Measurements from ENCODE around the gene COA1. TPM values are rescaled to one million over a fixed set of nuclear protein-coding genes. Genes with fewer than 3 reads are reported as not detected.

The COA1 gene
- total RNA-seq, 2 donors from 2014 or later: 104 to 144 TPM

DNA sequence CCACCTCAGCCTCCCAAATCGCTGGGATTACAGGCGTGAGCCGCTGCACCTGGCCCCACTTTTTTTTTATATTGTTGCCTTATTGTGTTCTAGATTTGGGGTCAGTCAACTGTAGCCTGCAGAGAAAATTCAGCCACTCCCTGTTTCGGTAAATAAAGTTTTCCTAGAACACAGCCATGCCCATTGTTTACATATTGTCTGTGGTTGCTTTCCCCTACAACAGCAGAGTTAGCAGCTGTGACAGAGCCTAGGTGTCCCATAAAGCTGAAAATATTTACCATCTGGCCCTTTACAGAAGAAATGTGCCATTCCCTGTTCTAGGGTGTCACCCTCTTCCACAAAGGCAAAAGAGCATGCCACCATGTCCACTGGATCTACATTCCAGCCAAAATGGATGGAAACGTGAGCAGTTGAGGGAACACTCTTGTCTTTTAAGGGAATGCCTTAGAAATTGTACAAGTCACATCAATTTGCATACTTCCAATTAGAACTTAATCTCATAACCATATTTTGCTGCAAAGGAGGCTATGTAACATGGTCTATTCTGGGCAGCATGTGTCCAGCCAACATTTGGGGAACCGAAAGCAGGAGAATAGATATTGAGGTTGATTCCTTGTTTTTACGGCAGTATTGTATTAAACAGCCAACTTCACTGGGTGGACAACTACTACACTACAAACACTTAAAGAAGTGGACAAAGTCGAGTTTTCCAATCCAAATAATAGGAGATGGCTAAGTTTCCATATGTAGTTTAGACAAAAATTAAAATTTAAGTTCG is 18.2 kb upstream of the COA1 start:
- Mint-ChIP-seq H3K36me3 (ENCODE audit: low read depth) (no peaks in the 10 kb centered on the region), H3K4me1 (peaks cover 13% of the 10 kb centered on the region), H3K27ac (no peak overlapping the region), H3K27me3 (ENCODE audit: insufficient read depth) (peaks cover 7% of the 10 kb centered on the region), H3K9me3 (no peaks in the 10 kb centered on the region), H3K4me3 (no peak overlapping the region)
- no peak for DNase-seq
- H3K27me3 ChIP-seq (ENCODE audit: control insufficient read depth, insufficient read depth, low read length, poor library complexity, severe bottlenecking): no peaks in the 10 kb centered on the region
- H3K4me1 ChIP-seq (ENCODE audit: control insufficient read depth, insufficient read depth, low read length): no peaks in the 10 kb centered on the region
- H3K27ac ChIP-seq (ENCODE audit: low read depth, low read length): no peak overlapping the region
- TF ChIP-seq, protein P1, sequence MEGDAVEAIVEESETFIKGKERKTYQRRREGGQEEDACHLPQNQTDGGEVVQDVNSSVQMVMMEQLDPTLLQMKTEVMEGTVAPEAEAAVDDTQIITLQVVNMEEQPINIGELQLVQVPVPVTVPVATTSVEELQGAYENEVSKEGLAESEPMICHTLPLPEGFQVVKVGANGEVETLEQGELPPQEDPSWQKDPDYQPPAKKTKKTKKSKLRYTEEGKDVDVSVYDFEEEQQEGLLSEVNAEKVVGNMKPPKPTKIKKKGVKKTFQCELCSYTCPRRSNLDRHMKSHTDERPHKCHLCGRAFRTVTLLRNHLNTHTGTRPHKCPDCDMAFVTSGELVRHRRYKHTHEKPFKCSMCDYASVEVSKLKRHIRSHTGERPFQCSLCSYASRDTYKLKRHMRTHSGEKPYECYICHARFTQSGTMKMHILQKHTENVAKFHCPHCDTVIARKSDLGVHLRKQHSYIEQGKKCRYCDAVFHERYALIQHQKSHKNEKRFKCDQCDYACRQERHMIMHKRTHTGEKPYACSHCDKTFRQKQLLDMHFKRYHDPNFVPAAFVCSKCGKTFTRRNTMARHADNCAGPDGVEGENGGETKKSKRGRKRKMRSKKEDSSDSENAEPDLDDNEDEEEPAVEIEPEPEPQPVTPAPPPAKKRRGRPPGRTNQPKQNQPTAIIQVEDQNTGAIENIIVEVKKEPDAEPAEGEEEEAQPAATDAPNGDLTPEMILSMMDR (conservative IDR thresholded peaks at IDR 0.05): no peak
- no peak overlapping the region for H3K9ac ChIP-seq (ENCODE audit: extremely low read depth, low read length, poor library complexity, severe bottlenecking)
- no peaks in the 10 kb centered on the region for H3K9me3 ChIP-seq (ENCODE audit: control insufficient read depth, low read length)
- H3K4me3 ChIP-seq (ENCODE audit: low read length): no peak overlapping the region
- H3K36me3 ChIP-seq (ENCODE audit: control insufficient read depth, insufficient read depth, low read length): no peaks in the 10 kb centered on the region
- 87 to 94% methylated on average over 5 to 9 of the region's 9 CpGs for WGBS, 2 experiments (ENCODE audit: insufficient coverage in 1 of 2, insufficient read length in 1 of 2)

DNA sequence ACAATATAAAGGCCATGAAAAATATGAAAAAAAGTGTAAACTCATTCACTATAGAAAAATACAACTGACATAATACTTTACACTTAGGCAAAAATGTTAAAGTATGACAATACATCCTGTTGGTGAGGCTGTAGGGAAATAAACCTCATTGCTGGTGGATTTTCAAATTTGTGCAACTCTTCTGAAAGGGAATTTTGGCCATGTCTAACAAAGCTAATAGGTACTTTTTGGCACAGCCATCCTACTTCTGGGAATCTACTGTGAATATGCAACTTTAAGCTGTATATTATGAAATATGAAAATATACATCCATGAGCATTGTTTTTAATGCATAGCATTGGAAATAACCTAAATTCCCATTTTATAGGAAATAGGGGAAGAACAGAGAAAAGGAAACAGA is 13.4 kb upstream of the COA1 start:
- Histone ChIP-seq H3K36me3 (ENCODE audit: control insufficient read depth, insufficient read depth, low read length) (no peaks in the 10 kb centered on the region), H3K27me3 (ENCODE audit: control insufficient read depth, insufficient read depth, low read length, poor library complexity, severe bottlenecking) (no peaks in the 10 kb centered on the region), H3K4me3 (ENCODE audit: low read length) (no peak overlapping the region), H3K9ac (ENCODE audit: extremely low read depth, low read length, poor library complexity, severe bottlenecking) (no peak overlapping the region), H3K9me3 (ENCODE audit: control insufficient read depth, low read length) (no peaks in the 10 kb centered on the region), H3K4me1 (ENCODE audit: control insufficient read depth, insufficient read depth, low read length) (no peaks in the 10 kb centered on the region), H3K27ac (ENCODE audit: low read depth, low read length) (no peak overlapping the region)
- H3K27ac Mint-ChIP-seq: no peak overlapping the region
- no peak for DNase-seq
- TF ChIP-seq, protein P1 (conservative IDR thresholded peaks at IDR 0.05): no peak
- no peak overlapping the region for H3K4me3 Mint-ChIP-seq
- H3K36me3 Mint-ChIP-seq (ENCODE audit: low read depth): no peaks in the 10 kb centered on the region
- H3K27me3 Mint-ChIP-seq (ENCODE audit: insufficient read depth): peaks cover 2% of the 10 kb centered on the region
- no peaks in the 10 kb centered on the region for H3K4me1 Mint-ChIP-seq
- H3K9me3 Mint-ChIP-seq: no peaks in the 10 kb centered on the region

DNA sequence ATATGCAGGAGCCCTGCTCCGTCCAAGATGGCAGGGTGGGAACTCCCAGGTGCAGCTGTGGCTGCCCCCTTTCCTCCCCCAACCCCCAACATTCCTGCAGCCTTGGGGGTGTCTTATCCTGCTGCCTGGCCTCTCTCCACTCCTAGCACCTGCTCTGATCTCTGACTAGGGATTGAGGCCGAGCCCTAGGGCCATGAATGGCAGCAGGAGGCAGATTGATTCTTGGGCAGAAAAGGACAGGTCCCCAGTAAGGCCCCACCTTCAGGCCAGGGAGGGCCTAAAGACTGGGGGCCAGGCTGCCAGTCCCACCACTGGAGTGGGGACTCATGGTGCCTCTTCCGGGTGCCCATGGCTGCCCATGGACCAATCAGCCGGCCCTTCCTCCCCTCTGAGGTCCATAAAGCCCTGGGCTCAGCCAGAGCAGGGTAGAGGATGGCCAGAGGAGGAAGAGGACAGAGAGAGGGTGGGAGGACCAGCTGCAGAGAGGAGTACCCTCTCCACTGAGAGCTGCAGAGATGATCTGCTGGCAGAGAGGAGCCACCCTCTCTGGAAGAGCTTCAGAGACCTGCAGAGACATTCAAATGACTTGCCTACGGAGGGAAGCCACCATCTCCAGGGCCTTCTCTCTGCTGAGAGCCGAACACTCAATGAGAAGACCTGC is 8.3 kb upstream of the COA1 start:
- H3K9ac ChIP-seq (ENCODE audit: extremely low read depth, low read length, poor library complexity, severe bottlenecking): no peak overlapping the region
- Mint-ChIP-seq H3K4me1 (no peaks in the 10 kb centered on the region), H3K36me3 (ENCODE audit: low read depth) (no peaks in the 10 kb centered on the region), H3K27me3 (ENCODE audit: insufficient read depth) (no peaks in the 10 kb centered on the region), H3K27ac (no peak overlapping the region), H3K4me3 (no peak overlapping the region), H3K9me3 (no peaks in the 10 kb centered on the region)
- H3K27me3 ChIP-seq (ENCODE audit: control insufficient read depth, insufficient read depth, low read length, poor library complexity, severe bottlenecking): no peaks in the 10 kb centered on the region
- no peak overlapping the region for H3K27ac ChIP-seq (ENCODE audit: low read depth, low read length)
- no peak overlapping the region for H3K4me3 ChIP-seq (ENCODE audit: low read length)
- DNase-seq: no peak
- H3K36me3 ChIP-seq (ENCODE audit: control insufficient read depth, insufficient read depth, low read length): no peaks in the 10 kb centered on the region
- TF ChIP-seq, protein P1 (conservative IDR thresholded peaks at IDR 0.05): no peak
- H3K4me1 ChIP-seq (ENCODE audit: control insufficient read depth, insufficient read depth, low read length): no peaks in the 10 kb centered on the region
- 90 to 100% methylated on average over 1 to 6 of the region's 6 CpGs for WGBS, 2 experiments (ENCODE audit: insufficient coverage in 1 of 2, insufficient read length in 1 of 2)
- H3K9me3 ChIP-seq (ENCODE audit: control insufficient read depth, low read length): no peaks in the 10 kb centered on the region
